Measurements from ENCODE around the gene ADGRB3.

DNA sequence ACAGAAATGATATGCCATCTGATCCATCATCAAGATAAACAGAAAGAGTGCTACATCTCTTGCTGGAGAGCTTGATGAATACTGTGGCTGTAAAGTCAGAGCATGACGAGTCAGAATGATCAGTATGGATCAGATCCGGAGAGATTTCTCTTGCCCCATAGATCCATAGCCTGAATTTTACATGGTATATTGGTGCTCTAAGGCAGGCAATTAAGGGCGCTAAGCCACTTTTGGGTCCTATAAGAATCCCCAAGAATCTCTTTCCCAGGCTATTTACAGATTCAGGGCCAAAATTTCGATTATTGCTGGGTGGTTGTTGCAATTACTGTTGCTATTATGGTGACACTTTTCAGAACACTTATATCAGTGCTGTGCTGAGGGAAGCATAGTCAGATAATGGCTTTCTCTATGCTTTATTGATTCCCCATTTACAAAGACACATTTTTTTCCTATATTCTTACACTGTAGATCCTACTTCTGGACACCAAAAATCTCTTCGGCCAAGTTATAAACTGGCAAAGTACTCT is 94.4 kb downstream of the ADGRB3 start:
- TF ChIP-seq, protein P1, sequence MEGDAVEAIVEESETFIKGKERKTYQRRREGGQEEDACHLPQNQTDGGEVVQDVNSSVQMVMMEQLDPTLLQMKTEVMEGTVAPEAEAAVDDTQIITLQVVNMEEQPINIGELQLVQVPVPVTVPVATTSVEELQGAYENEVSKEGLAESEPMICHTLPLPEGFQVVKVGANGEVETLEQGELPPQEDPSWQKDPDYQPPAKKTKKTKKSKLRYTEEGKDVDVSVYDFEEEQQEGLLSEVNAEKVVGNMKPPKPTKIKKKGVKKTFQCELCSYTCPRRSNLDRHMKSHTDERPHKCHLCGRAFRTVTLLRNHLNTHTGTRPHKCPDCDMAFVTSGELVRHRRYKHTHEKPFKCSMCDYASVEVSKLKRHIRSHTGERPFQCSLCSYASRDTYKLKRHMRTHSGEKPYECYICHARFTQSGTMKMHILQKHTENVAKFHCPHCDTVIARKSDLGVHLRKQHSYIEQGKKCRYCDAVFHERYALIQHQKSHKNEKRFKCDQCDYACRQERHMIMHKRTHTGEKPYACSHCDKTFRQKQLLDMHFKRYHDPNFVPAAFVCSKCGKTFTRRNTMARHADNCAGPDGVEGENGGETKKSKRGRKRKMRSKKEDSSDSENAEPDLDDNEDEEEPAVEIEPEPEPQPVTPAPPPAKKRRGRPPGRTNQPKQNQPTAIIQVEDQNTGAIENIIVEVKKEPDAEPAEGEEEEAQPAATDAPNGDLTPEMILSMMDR (IDR thresholded peaks at IDR 0.05), result no peak
- no peak for TF ChIP-seq POLR2A (IDR thresholded peaks at IDR 0.05)
- no peak for TF ChIP-seq POLR2AphosphoS5 (IDR thresholded peaks at IDR 0.05; ENCODE audit: insufficient read depth in 1 of 2, low read depth in 1 of 2)
